Nephron progenitor cell (in vitro differentiated cells): ENCODE data around the gene SSR4.

ENCODE experiments used
- DNase-seq: peaks from one replicate; pipeline ENCODE4 v3.0.0; 2021
- H3K27ac Mint-ChIP-seq: 2 replicates; pipeline ENCODE4 v1.8.0; 2021; ENCODE audit warnings: mild to moderate bottlenecking, moderate library complexity, mixed read lengths
- H3K27me3 Mint-ChIP-seq: 2 replicates; pipeline ENCODE4 v1.8.0; 2021; ENCODE audit warnings: mild to moderate bottlenecking, low read depth, mixed read lengths; ENCODE audit not compliant: poor library complexity
- H3K36me3 Mint-ChIP-seq: 2 replicates; pipeline ENCODE4 v1.8.0; 2021; ENCODE audit warnings: low read depth, mixed read lengths
- H3K4me1 Mint-ChIP-seq: 2 replicates; pipeline ENCODE4 v1.8.0; 2021; ENCODE audit warnings: mixed read lengths
- H3K4me3 Mint-ChIP-seq: 2 replicates; pipeline ENCODE4 v1.8.0; 2021; ENCODE audit warnings: mild to moderate bottlenecking, moderate library complexity, mixed read lengths
- H3K9me3 Mint-ChIP-seq: 2 replicates; pipeline ENCODE4 v1.8.0; 2021; ENCODE audit warnings: mild to moderate bottlenecking, moderate library complexity, mixed read lengths
- CTCF ChIP-seq: fragments of 200-600 bp; sonication (generic); IDR thresholded peaks from 2 replicates; pipeline ENCODE4 v1.5.0; 2021; ENCODE audit warnings: antibody characterized with exemption

Gene SSR4

GRCh38 chrX:153769158-153769864 is 25.2 kb upstream of the SSR4 start:
- Mint-ChIP-seq H3K27me3 (peaks cover 4% of the 10 kb centered on the region), H3K27ac (no peak overlapping the region), H3K4me1 (peaks cover 7% of the 10 kb centered on the region), H3K36me3 (no peaks in the 10 kb centered on the region), H3K9me3 (peaks cover 23% of the 10 kb centered on the region), H3K4me3 (no peak overlapping the region)
- DNase-seq = no peak
- TF ChIP-seq CTCF = no peak

- no peak for DNase-seq
Observed at GRCh38 chrX:153769865-153770600, 24.4 kb upstream of the SSR4 start.

GRCh38 chrX:153770601-153771414 is 23.7 kb upstream of the SSR4 start:
- peaks cover 27% of the 10 kb centered on the region for H3K9me3 Mint-ChIP-seq
- peaks cover 4% of the 10 kb centered on the region for H3K27me3 Mint-ChIP-seq
- no peak for TF ChIP-seq CTCF
- peaks cover 7% of the 10 kb centered on the region for H3K4me1 Mint-ChIP-seq
- DNase-seq = no peak
- H3K36me3 Mint-ChIP-seq = no peaks in the 10 kb centered on the region
- no peak overlapping the region for H3K4me3 Mint-ChIP-seq
- no peak overlapping the region for H3K27ac Mint-ChIP-seq

More at GRCh38 chrX:153769865-153770600, 24.4 kb upstream of the SSR4 start:
- Mint-ChIP-seq H3K27me3 (peaks cover 4% of the 10 kb centered on the region), H3K4me3 (no peak overlapping the region), H3K9me3 (peaks cover 23% of the 10 kb centered on the region), H3K36me3 (no peaks in the 10 kb centered on the region), H3K27ac (no peak overlapping the region), H3K4me1 (peaks cover 7% of the 10 kb centered on the region)
- no peak for TF ChIP-seq CTCF

GRCh38 chrX:153771415-153772315 is 22.8 kb upstream of the SSR4 start:
- no peak overlapping the region for H3K4me3 Mint-ChIP-seq
- H3K36me3 Mint-ChIP-seq = no peaks in the 10 kb centered on the region
- peaks cover 4% of the 10 kb centered on the region for H3K27me3 Mint-ChIP-seq
- DNase-seq = no peak
- peaks cover 2% of the 10 kb centered on the region for H3K4me1 Mint-ChIP-seq
- H3K27ac Mint-ChIP-seq = no peak overlapping the region
- no peak for TF ChIP-seq CTCF
- peaks cover 24% of the 10 kb centered on the region for H3K9me3 Mint-ChIP-seq

DNA sequence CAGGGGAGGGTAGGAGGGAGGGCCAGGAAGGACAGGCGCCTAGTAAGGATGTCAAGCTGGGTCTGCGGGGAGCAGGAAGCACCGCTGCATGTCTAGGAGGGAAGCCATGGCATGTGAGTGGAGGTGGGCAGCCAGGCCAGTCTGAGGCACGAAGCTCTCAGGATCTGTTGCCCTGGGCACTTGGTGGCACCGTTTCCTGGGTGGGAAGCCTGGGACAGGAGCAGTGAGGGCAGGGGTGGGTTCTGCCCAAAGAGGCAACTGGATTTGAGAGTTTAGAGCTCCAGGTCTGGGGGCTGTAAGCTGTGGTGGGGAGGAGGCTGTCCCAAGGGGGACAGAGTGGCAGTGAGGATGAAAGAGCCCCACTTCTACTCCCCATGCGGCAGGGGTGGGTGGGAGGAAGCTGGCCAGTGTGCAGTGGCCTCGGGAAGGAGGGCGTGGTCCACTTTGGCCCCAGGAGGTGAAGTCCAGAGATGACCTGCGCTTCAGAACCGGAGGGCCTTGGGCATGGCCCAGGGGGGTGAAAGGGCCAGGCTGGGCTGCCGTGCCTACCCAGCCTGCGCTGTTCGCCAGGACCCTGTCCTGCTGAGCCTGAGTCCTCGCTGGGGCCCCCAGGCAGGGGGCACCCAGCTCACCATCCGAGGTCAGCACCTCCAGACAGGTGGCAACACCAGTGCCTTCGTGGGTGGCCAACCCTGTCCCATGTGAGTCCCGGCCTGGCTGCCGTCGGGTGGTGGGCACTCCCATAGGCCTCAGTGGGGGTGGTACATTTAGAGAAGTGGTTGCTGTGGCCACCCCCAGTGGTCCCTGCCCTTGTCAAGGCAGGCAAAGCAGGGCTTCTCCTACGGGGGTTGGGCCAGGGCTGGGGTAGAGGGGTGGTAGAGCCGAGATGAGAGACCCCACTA is 21.9 kb upstream of the SSR4 start:
- peaks cover 4% of the 10 kb centered on the region for H3K27me3 Mint-ChIP-seq
- no peaks in the 10 kb centered on the region for H3K36me3 Mint-ChIP-seq

More for the DNA sequence above, 21.9 kb upstream of the SSR4 start:
- Mint-ChIP-seq H3K9me3 (peaks cover 21% of the 10 kb centered on the region), H3K27ac (no peak overlapping the region), H3K4me1 (no peaks in the 10 kb centered on the region), H3K4me3 (no peak overlapping the region)
- DNase-seq = no peak
- no peak for TF ChIP-seq CTCF
